Hematopoietic multipotent progenitor cell (in vitro differentiated cells): ENCODE data around the gene GARNL3. TPM values are rescaled to one million over a fixed set of nuclear protein-coding genes. Genes with fewer than 3 reads are reported as not detected.

Experiments used
- DNase-seq, 3 donors: peaks; one replicate each; pipeline ENCODE4 v3.0.0-alpha.2; 2011 to 2015; ENCODE audit warnings: low read depth in 2 of 3, low spot score in 2 of 3
- total RNA-seq: library from RNA; depleted of rRNA; stranded (reverse); fragments of >200 nt; gene quantifications from one replicate; pipeline ENCODE4 v1.2.3, GENCODE V29; 2012

GARNL3 gene
- total RNA-seq, 1 donor, result 1.3 TPM

DNA sequence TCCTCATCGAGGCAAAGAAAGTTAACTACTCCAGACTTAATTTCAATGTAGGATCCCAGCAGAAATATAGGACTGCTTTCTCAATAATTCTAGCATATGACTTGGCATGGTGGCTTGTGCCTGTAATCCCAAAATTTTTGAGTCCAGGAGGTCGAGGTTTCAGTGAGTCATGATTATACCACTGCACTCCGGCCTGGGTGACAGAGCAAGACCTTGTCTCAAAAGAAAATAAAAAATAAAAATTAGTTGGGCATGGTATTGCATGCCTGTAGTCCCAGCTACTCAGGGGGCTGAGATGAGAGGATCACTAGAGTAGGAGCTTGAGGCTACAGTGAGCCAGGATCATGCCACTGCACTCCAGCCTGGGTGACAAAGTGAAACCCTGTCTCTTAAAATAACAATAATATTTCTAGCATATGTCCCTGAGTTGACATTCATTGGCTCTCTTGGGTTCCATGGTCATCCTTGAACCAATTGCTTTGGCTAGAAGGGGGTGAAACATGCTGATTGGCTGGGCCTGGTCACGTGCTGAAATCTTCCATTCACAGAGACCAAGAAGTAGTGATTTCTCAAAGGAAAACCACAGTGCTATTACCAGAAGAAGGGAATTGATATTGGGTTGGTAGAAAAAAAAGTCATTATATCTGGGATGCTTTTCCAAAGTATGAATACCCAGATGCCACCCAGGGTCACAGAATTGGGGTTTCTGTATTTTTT is 31.6 kb upstream of the GARNL3 start:
- no peak for DNase-seq

DNA sequence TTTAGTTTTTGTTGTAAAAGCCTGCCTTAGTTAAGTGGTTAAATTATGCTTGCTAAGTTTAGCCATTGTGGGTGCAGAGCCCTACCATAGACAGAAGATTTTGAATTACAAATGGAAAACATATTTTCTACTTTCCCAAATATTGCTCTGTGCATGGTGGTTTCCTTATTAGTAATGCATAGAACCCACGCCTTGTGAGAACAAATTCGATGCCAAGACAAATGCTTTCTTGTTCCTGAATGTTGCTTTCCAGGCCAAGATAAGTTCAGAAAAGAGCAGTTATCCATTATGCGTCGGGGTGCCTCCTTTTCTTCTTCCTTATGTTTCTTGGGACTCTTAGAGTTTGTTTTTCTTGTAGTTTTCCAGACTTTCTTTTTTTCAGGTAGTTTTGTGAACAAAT is 31.0 kb upstream of the GARNL3 start:
- DNase-seq, result no peak

DNA sequence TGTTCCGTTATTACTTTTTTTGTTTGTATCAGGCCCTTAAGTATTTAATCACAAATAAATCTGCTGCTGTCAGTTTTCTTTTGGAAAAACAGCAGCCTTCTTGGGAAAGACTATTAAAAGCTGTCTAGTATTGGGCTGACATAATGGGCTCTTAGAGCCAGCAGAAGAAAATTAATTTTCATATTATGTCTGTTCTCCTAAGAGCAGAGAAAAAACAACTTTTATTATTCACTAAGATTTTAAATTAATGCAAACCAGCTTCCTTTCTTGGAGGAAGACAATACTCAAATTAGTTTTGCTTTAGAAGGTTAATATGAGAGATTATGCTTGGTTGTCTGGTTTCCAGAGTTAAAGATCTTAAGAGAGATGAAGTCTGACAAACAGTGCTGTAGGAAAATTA is 30.6 kb upstream of the GARNL3 start:
- no peak for DNase-seq

DNA sequence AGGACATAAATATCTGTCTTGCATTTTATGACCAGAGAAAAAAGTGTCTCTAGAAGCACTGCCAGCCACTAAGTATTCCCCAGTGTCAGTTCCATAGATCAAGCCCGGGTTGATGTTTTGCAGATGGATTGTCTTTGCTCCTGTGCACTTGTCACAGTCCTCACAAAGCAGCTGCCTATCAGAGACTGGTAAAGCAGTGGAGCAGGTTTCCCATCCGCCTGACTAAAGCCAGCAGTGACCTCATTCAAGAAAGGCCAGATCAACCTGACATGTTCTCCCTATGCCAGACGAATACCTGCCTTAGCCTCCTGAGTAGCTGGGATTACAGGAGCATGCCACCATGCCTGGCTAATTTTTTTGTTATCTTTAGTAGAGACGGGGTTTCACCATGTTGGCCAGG is 26.8 kb upstream of the GARNL3 start:
- no peak for DNase-seq

DNA sequence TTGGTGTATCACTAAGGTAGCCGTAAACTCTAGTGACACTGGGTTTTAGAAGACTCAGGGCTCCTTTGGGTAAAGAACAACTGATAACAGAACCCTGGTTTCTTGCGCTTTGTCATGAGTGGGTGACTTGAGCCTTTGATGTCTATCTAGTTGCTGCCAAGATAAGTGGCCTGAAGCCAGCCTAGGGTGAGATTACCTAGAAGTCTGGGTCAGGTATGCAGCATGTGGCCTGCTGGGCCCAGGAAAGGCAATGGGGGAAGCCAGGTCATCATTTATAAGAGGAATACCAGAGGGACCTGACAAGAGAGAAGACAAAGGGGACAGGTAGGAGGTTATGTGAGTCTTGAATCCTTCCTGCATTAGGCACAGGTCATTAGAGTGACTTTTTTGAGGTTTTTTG is 23.2 kb upstream of the GARNL3 start:
- DNase-seq, result no peak

DNA sequence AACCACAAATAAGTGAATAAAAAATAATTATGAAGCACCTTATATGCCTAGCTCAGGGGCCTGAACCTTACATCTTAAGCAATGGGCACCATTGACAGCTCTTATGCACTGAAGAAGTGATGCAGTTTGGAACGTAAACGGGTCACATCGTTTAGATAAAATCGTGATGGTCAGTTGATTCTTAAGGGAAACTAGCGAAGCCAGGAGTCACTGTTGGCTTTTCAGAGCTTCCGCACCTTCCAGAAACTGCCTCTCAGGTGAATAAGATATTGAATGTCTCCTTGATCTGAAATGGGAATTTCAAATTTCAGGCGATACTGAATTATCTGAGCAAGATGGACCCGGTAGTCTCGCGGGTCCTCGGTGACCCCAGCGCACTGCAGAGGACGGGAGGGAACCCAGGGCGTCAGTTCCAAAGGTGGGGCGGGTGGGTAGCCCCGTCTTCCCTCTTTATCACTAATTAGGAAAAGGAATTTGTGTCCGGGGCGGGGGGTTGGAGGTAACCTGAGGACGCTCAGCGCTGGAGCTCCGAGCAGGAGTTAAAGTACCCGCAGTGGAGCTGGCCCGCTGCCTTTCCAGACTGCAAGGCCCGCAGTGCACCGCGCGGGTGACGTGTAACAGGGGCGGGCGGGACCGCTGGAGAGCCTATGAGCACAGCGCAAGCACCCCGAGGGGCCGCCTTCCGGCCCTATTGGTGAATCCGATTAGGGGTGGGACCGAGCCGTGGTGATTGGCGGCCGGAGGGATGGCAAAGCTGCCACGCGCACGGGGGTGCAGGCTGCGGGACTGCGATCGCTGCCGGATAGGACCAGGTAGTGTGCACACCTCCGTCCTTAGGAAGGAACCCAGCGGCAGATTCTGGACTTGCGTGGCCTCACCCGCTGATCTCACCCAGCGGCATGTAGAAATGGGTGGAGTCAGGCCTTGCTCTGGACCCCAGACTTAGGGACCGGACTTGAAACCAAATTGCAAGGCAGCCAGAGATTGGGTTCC is 19.7 kb upstream of the GARNL3 start:
- DNase-seq, result peak; percentile 70 to 95 (median 92)

DNA sequence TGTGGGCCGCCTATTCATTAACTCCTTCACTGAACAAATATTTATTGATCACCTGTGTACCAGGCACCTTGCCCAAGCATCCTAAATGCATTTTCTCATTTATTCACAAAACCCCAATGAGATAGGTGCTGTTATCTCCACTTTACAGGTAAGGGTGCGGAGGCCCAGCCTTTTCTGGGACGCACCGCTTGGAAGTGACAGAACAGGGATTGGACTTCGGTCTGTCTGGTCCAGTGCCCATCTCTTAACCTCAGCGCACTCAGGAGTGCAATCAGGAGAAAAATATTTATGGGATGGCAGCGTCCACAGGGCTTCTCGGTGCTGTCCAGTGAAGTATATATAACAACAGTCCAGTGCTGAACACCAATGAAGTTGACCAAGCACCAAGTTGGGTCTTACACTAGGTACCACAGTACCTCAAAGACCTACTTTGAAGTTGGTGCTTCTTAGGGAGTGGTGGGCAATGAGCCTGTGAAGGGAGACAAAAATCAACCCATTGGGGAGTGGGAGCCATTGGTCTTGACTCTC is 18.9 kb upstream of the GARNL3 start:
- no peak for DNase-seq

DNA sequence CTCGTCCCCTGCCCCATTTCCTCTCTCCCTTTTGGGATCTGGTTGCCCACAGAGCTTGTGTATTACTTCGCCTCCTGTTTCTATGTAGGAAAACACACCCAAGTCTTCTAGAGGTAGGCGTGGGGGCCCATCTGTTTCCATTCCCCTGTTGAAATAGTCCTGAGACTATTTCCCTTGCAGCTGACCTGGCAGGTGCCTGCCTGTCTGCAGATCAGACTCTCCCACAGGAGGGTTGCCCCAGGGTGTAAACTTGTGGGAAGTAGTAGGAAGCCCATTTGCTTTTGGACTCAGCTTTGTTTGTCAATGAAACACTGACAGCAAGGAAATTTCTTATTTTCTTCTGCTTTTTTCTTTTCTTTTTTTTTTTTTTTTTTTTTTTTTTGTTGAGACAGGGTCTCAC is 16.3 kb upstream of the GARNL3 start:
- no peak for DNase-seq

DNA sequence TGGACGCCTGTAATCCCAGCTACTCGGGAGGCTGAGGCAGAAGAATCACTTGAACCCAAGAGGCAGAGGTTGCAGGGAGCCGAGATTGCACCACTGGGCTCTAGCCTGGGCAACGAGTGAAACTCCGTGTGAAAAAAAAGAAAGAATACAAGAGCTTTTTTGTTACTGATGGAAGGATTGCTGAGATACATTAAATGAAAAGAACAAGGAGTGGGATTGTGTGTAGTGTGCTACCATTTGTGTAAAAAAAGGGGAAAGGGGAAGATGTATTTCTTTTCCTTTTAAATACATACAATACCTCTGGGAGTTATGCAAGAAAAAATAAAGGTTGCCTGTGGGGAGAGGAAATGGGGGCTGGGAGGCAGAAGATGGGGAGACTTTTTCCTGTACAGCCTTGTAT is 14.7 kb upstream of the GARNL3 start:
- no peak for DNase-seq

DNA sequence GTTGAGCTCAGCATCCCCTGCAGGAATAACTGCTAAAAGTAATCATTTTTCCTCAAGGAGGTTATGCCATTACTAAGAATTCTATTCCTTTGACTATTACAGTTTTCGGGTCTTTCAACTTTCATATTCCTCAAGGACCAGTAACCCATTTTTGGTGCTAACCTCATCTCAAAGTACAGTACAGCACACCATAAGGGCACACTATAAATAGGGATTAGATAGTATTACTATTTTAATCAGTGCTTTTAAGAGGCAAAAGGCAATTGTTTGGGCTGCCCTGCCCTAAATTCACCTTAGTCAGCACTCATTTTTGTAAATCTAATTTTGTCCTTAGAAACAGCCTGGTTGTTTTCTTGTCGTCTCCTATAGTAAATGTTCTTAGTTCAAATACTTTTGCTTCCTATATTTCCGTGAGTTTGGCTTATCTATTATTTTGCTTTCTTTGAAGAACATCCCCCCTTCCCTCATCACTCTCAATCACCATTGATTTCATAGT is 13.6 kb upstream of the GARNL3 start:
- no peak for DNase-seq

DNA sequence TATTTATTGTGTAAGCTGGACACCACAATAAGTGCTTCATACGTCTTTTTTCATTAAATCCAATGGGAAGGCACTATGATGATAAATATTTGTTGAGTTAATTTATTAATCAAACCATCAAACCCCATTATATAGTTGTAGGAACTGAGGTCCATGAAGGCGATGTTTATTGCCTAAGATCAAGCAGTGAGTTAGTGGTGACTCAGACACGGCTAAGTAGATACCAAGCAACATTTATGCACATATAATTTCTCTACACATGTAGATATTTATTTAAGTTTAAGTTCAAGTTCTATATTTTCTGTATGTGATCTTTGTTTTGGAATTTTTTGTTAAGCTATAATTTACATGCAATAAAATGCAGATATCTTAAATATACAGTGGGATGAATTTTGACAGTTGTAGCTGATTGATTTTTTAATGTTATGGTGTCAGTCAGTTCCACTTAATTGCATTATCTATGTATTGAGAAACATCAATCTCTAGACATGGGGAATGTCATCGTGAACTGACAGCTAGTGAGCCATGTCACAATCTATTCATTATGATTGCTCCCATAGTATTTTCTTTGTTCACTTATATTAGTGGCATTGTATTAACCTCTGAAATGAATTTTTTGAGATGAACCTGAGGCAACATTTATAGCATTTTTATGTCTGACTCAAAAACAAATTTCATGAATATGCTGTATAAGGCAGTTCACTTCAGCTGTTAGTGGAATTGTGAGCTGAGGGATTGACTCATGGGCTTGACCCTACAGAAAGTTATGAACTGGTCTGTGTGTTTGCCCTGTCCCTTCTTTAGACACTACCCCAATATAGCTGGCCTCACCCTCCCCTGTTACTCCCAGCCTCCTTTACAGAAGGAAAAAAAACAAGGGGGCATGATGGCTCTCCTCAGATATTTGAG is 11.9 kb upstream of the GARNL3 start:
- DNase-seq, result no peak

DNA sequence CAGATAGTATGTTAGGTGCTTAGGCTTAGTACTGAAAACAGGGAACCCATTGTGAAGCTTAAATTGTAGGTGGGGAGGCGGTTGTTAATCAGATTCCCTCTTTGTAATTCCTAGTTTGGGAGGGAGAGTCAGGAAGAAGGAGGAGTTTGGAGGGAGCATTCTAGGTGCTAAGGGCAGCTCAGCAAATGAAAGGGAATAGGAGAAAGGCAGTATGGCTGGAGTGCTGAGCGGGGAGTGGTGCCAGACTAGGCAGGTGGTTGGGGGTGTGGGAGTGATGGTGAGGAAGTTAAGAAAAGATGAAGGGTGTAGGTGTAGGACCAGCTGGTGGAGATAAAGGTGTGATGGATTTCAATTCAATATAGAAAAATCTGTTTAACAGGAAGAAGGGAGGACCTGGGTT is 11.1 kb upstream of the GARNL3 start:
- DNase-seq, result no peak

DNA sequence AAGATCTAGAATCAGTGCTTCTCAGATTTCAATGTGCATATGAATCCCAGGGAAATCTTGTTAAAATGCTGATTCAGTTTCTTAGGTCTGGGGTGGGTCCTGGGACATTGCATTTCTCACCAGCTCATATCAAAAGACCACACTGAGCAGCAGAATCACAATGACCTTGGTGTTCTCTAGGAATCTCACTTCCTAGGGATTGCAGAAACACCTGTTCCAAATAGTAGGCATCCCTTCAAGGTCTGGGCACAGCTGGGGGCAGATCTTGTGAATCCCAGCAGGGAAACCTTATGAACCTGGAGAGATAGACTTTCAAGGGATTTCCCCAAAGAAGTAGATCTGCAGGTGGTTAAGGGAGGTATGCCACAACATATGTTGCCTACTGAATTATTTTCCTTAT is 8.9 kb upstream of the GARNL3 start:
- no peak for DNase-seq

DNA sequence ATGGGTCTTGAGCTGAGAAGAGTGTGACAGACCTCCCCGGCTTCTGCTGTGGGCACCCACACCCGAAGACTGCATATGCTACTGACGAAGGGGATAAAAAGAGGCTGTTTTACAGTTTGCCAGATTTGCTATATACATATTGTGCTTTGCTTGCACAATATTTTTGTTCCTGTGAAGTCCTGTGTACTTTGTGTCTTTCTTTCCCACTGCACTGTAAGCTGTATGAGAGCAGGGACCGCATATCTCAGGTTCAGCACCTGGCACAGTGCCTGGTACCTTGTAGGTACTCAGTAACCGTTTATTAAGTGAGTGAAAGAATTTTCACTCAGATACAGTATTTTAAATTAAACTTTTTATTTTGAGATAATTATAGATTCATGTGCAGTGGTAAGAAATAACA is 8.2 kb upstream of the GARNL3 start:
- no peak for DNase-seq

DNA sequence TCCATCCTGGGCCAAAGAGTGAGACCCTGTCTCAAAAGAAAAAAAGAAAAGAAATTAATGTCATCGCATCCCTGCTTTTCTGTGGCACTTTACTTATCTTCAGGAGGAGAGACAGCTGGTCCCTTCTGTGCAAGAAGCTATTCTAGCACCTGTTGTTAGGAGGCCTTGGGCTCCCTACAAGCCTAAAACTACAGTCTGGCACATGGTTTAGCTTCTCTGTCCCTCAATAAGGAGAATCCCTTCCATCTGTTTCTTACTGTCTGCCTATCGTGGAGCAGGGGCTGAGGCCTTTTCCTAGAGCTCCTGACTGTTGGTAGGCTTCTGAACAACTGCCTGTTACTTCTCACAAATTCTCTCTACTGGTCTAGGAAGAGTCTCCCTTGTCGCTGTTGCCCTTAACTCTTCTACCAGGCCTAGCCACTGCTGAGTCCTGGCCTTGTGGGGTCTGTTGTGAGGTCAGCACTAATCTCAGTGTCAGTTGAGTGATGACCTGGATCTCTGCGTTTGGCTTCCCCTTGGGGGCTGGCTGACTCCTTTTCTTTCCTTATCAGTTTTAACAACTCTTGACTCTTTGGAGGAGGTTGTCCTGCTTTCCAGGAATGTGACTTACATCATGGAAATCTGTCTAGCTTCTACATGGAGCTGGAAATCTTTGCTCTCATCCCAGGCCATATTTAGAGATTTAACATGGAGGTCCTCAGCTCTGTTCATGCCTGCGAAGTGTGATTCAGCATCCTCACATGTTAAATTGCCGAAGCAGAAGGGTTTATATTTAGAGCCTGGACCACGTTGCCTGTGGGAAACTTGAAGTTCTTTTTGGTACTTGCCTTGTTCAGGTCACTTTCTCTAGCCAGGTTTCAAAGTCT is 5.7 kb upstream of the GARNL3 start:
- no peak for DNase-seq

DNA sequence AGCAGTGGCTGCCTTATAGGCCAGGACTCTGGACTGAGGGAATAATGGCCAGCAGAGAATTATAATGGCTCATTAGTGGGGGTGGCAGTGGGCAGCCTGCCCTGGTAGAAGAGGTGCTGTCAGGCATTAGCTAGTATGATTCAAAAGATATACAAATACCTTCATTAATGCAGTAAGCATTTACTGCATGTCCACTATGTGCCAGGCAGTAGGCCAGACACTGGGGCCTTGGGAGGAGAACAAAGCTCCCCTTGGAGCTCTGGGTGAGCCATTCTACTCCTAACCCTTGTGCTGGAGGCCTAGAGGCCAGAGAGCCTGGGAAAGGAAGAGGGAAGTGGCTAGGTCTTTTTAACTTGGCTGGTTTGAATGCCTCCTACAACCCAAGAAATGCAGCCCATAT is 2.0 kb upstream of the GARNL3 start:
- no peak for DNase-seq

DNA sequence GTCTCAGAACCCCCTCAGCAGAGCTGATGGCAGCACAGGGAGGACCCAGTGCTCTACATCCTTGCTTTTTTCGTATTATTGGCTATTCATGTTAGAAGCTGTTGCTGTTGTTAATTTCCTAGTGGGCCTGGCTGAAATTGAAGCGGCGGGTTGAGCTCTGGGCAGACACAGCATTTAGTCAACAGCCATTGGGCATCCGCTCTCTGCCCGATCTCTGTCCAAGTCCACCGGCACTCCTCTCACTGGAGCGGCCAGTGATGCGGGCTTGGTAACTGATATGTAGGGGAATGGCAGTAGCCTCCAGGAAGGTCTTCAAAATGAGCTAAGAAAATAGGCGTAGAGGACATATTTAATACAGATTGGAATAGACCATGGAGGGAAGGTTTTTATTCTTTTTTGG is 1.3 kb upstream of the GARNL3 start:
- no peak for DNase-seq

DNA sequence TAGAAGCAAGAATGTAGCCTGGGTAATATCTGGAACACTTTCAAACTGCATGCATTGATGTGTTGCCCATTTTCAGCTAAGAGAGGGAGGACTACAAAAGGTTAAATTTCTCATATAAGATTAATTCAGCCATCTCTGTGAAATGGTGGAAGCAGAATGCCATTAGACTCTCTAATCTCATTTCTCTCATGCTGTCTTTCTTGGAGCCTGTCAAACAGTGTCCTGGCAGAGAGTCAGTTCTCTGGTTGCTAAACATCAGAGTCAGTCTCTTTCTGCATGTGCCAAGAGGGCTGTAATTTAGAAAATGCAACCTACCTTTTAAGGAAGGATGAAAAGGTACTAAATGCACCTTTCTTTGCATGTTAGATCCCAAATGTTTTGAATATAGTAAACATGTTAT is 910 bp upstream of the GARNL3 start:
- DNase-seq, result no peak

DNA sequence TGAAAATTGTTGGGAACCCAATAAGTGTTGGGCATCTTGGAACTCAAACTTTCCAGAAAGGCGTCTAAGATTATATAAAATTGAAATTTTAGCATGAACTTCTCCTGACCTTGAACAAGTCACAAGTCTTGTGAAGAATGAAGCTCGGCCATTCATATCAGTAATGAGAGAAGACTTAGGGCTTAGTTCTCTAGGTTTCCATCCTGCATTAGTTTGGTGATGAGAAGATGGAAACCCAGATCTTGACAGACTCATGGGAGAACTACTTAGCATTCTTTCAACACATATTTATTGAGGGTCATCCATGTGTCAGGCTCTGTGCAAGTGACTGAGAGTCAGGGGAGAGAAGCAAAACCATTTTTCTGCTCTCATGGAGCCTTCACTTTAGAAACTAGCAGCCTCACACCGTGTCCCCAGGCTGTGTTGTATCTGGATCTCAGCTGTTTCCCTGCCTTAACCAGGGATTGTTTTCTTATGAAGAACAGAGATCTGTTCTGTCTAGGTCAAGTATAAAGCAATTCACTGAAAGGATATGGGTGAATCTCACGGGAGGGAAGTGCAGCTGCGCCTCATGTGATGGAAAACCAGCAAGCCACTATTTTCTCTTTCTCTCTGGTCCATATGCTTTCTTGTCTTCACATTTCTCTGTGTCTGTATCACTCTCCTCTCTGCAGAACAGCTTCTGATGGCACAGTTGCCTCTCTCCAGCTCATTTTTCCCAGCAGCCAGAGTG is 3.4 kb downstream of the GARNL3 start:
- no peak for DNase-seq
